T-helper 2 cell (primary cell): ENCODE measurements around the gene LIM2.

Experiments used
- DNase-seq, 5 experiments: peaks; one replicate each; pipeline versions ENCODE4 v3.0.0 to v3.0.0-alpha.2; 2012 to 2022

Gene LIM2

DNA sequence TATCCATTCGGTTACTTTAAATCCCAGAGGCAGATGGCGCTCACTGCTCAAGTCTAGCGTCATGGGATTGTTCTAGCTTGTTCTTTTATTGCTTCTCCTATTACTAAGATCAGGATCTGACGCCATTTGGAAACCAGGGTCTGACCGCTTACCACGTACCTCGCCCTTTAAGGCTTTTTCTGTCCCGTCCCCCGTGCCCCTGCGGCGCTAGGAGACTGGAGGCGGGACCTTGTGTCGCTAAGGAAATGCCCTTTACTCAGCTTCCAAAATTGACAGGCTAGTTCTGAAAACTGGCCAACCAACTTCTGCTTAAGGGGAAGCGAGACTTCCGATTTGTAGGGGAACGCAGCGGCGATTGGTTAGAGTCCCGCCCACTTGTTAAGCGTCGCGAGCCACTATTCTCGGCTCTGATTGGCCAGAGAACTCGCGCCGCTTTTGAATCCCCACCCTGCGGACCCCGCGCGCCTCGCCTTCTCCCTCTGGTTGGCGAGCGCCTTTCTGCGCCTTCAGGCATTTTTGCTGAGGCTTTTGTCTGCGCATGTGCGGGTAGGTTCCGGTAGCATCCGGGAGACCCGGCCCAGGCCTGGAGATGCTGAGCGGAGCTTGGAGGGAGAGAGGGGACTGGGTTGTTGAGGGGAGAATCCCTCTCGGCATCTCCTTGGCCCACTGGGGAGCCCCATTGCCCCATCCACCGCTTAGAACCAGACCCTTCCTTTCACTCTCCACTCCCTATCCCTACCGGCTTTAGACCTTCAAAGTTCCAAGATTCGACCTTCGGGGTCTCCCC lies 6.5 kb upstream of the LIM2 start:
- peak; percentile 65 to 100 (median 83) for DNase-seq

DNA sequence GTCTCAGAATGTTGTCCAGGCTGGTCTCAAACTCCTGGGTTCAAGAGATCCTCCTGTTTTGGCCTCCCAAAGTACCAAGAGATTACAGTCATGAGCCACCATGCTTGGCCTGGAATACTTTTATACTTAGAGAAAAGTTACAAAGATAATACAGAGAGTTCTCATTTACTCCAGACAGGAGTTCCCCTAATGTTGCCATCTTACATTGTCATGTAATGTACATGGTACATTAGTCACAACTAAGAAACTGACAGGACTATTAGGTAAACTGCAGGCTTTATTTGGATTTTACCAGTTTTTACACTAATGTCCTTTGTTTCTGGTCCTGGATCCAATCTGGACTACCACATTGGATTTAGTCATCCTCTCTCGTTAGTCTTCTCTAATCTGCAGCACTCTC lies 4.9 kb upstream of the LIM2 start:
- DNase-seq, result no peak

- no peak for DNase-seq
These were observed 3.4 kb upstream of the LIM2 start for GRCh38 chr19:51391073-51391611.

- no peak for DNase-seq
These were observed 1.4 kb upstream of the LIM2 start for GRCh38 chr19:51389143-51389542.

DNA sequence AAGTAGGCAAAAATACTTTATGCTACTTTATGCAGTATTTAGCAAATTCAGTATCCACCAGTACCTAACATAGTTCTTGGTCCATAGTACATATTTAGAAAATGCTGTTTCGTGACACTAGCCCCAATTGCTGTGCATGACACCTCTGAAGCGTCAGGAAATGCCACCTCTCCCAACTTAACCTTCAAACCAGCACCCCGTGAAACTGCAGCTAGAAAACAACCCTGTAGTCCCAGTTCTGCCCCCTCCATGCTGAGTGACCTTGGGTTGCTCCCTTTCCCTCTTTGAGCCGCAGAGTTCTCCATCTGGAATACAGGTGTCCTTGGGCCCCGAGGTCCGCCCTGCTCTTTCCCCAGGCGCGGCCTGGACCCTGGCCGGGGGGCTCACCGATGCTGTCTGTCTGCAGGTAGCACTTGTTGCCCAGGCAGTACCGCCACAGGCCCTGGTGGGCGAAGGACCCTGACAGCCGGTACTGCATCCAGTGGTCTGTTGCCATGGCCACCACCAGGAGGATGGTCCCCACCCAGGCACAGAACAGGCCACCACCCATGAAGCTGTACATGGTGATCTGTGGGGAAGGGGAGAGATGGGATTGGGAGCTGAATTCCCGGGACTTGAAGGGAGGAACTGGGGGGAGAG lies 773 bp downstream of the LIM2 start:
- no peak for DNase-seq

GRCh38 chr19:51382004-51382403 lies 5.8 kb downstream of the LIM2 start:
- DNase-seq, result no peak

DNA sequence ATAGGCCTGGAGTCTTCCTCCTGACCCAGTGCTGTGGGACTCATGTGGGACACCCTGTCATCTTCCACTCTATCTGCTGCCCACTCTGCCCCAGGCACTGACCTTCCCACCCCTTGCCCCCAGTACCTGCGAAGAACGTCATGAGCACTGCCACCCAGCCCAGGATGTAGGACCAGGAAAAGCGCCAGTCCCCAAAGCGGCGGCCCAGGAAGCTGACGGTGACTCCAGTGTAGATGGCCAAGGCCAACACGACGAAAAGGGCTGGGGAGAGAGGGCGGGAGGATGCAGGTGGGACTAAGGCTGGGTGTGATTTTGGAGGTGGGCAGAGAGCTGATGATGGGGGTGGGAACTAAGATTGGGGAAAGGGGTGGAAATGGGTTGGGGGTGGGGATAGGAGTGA lies 7.4 kb downstream of the LIM2 start:
- DNase-seq, result no peak

DNA sequence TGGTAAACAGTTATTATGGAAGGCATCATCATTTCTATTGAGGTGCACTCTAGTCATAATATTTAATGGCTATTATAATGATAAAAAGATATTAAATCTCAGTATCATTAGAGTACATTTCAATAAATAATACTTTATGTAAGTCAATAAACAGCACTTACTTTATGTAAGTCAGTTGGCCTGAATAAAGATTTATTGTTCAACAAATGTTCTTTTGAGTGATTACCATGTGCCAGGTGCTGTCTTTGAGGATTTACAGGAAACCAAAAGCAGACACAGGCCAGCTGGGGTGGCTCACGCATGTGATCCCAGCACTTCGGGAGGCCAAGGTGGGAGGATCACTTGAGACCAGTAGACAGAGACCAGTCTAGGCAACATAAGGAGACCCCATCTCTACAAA lies 10.4 kb downstream of the LIM2 start:
- no peak for DNase-seq

DNA sequence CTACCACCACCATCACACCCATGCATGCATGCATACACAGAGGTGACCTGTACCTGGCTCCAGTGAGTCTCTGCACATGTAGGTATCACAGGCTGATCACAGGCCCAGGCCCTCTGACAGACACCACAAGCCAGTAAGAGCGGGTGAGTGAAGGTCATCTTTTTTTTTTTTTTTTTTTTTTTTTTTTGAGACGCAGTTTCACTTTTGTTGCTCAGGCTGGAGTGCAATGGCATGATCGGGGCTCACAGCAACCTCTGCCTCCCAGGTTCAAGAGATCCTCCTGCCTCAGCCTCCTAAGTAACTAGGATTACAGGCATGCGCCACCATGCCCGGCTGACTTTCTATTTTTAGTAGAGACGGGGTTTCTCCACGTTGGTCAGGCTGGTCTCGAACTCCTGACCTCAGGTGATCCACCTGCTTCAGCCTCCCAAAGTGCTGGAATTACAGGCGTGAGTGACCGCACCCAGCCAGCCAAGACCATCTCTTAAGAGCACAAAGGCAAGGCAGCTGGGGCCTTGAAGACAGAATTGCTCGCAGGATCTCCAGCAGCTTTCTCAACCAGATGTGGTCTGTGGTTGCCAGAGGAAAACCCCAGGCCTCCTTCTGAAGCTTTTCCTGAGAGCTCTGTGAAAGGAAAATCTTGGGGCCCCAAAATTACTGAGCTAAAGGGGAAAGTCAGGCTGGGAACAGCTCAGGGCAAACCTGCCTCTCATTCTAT lies 12.1 kb downstream of the LIM2 start:
- DNase-seq, result peak in 2 of 5 experiments; percentile 59 to 65

DNA sequence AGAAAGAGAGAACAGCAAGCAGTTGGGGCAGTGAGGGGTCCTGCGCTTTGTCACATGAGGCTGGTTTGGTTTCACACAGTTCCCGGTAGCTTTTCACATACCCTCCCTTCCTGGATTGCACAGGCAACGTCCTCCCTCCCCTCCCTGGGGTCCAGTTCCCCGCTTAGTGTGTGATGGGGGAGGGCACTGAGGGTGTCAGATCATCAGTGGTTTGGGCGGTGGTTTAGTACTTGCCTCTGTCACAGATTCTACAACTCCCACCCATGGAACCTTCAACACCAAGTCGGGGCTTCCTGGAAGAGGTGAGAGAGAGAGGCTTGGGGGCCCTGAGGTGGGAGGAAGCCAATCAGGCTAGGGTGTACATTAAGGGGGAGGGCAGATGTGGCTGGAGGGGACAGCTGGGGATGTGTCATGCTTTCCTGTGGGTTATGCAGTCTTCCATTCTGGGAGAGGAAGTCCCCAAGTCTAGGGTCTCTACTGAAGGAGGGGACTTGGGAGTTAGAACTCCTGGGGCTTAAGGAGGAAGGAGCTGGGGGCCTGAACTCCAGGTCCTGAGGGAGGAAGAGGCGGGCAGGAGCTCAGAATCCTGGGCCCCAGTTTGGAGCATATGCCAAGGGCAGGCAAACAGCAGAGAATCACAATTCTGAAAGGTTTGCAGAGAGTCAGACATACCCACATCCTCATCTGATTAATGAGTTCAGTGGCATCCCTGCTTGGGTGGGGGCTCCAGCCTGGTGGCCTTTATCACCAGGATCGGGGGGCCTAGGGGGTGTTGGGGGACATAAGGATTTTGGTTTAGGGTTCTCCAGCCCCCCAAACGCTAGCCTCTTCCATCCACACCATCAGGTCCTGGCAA lies 14.9 kb downstream of the LIM2 start, which contains the start of gene NKG7:
TSS of gene NKG7 (minus strand) at position 6 of the 856 bp plus-strand sequence. CDS start 119 bp downstream, outside the sequence.
- DNase-seq, result peak in 3 of 5 experiments; percentile 56 to 94 (median 94)

DNA sequence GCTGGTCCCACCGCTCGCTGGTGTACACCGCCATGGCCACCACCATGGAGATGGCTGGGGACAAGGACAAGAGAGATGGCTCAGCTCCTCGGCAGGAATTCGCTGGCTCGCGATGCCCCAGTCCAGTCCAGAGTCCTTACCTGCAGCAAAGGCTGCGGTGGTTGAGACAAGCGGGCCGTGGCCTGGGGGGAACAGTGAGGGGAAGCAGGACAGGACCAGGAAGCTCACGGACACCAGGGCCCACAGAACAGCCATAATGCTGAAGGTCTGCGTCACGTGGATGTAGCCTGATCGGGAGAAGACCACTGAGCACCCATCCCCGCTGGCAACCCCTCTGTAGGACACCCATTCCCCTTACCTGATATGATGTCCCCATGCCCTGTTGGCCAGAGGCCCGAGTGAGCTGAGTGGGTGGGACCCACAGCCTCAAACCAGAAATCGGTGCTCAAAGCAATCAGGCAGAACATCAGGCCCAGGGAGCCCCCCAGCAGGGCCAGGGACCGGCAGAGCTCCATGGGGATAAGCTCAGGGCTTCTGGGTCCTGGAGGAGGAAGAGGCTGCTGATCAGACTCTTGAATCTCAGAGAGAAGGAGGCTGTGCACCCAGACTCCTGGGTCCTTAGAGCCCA lies 15.6 kb downstream of the LIM2 start:
- DNase-seq, result no peak

- no peak for DNase-seq
These were observed 16.5 kb downstream of the LIM2 start for GRCh38 chr19:51371186-51371690.

DNA sequence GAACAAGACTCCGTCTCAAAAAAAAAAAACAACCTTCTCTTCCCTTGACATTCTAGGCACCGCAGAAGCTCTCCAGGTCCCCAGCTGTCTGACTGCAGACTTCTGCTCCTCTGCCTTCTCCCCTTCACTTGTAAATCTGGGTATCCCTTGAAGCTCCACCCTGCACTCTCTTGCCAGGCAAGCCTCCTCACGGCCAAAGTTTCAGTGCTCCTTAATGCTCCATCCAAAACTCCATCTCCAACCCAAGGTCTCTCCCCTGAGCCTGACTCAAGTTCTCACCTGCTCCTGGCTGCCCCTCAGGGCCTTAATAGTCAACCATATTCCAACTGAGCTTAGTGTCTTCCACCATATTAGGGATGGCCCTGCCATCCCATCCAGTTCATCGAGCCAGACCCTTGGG lies 17.5 kb downstream of the LIM2 start:
- no peak for DNase-seq

DNA sequence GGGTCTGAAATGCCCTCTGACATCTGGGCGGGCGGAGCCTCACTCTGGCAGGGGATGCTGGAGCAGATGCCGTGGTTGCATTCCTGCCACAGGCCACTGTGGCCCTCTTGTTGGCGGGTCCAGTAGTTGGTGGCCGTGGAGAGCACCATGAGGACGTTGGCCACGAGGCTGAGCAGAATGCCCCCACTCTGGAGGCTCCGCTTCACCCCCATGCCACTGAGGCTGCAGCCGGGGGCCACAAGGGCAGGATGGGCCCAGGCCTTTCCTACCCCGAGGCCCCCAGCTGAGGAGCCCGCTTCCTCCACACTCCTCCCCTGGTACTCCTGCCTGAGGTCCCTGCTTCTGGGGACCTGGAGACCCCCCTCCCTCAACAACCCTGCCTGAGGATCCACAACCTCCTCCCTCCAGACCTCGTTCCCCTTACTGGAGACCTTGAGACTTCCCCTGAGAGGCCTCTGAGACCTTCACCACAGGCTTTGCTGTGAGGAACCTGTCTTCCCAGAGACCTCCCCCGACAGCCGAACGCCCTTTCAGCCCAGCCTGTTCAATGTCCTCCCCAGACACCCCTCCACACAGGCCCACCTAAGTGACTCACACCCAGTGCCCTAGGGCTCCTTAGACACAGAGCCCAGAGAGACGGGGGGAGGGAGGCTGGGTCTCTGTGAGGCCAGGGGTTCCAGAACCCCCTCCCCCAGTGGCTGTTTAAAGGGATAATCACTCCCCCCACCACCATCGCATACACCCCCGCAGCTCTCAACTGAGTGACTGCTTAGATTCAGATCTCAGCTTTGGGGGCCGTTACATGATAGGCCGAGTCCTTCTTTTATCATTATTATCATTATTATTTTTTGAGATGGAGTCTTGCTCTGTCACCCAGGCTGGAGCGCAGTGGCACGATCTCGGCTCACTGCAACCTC lies 19.1 kb downstream of the LIM2 start, which contains the start of gene CLDND2:
TSS of gene CLDND2 (minus strand) at position 638 of the 917 bp plus-strand sequence. CDS start at position 212, 426 bp downstream.
- peak in 1 of 5 experiments; percentile 55 for DNase-seq

GRCh38 chr19:51367565-51368365 lies 20.0 kb downstream of the LIM2 start:
- peak; percentile 90 to 98 (median 91) for DNase-seq

- DNase-seq, result no peak
These were observed 20.6 kb downstream of the LIM2 start for GRCh38 chr19:51367255-51367564.

- DNase-seq, result peak; percentile 76 to 98 (median 91)
These were observed 21.2 kb downstream of the LIM2 start for GRCh38 chr19:51366389-51367254.

DNA sequence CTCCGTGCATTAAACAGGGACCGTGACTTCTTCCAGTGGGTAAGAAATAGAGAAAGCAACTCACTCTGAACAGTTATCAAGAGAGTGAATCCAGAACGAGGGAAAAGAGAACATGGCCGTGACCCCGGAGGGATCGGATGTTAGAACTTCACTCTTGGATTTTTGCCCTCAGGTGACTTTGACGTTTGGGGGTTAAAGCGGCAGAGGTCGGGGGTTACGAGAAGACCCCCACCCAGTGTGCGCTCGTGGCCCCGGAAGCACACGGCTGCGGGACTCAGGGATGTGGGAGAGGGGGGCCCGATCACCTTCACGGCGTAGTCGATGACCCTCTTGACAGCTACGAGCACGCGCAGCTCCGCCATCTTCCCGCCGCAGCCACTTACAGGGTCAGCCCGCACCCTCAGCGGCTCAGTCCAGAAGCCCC lies 21.8 kb downstream of the LIM2 start, which contains the start of gene ETFB:
TSS of gene ETFB (minus strand) at position 424 of the 424 bp plus-strand sequence. CDS start at position 362, 62 bp downstream.
- DNase-seq, result no peak
